Neural crest cell (in vitro differentiated cells): Measurements from ENCODE around the gene ST3GAL3. TPM values are rescaled to one million over a fixed set of nuclear protein-coding genes. Genes with fewer than 3 reads are reported as not detected.

ENCODE experiments used
- DNase-seq: peaks from one replicate; pipeline ENCODE4 v3.0.0; 2021; ENCODE audit warnings: low read depth, mixed read lengths, low spot score
- H3K27ac Mint-ChIP-seq: one replicate; pipeline ENCODE4 v1.8.0; 2021; ENCODE audit warnings: mild to moderate bottlenecking, mixed read lengths; ENCODE audit not compliant: unreplicated experiment
- H3K27me3 Mint-ChIP-seq: 2 replicates; pipeline ENCODE4 v1.8.0; 2021; ENCODE audit warnings: low read depth, mild to moderate bottlenecking, mixed read lengths
- H3K36me3 Mint-ChIP-seq: 2 replicates; pipeline ENCODE4 v1.8.0; 2021; ENCODE audit warnings: low read depth, mild to moderate bottlenecking, mixed read lengths
- H3K4me1 Mint-ChIP-seq: 2 replicates; pipeline ENCODE4 v1.8.0; 2021; ENCODE audit warnings: mixed read lengths
- H3K4me3 Mint-ChIP-seq: one replicate; pipeline ENCODE4 v1.8.0; 2021; ENCODE audit warnings: mild to moderate bottlenecking, mixed read lengths
- H3K9me3 Mint-ChIP-seq: 2 replicates; pipeline ENCODE4 v1.8.0; 2021; ENCODE audit warnings: mixed read lengths
- CTCF ChIP-seq: fragments of 200-600 bp; sonication (generic); conservative IDR thresholded peaks from 2 replicates; pipeline ENCODE4 v1.5.0; 2021; ENCODE audit warnings: antibody characterized with exemption, mild to moderate bottlenecking
- total RNA-seq: library from RNA; stranded (reverse); gene quantifications from 2 replicates; pipeline ENCODE4 v1.2.1, GENCODE V29; 2021

Gene ST3GAL3
- total RNA-seq, 1 donor from 2014 or later: 37.4 TPM

DNA sequence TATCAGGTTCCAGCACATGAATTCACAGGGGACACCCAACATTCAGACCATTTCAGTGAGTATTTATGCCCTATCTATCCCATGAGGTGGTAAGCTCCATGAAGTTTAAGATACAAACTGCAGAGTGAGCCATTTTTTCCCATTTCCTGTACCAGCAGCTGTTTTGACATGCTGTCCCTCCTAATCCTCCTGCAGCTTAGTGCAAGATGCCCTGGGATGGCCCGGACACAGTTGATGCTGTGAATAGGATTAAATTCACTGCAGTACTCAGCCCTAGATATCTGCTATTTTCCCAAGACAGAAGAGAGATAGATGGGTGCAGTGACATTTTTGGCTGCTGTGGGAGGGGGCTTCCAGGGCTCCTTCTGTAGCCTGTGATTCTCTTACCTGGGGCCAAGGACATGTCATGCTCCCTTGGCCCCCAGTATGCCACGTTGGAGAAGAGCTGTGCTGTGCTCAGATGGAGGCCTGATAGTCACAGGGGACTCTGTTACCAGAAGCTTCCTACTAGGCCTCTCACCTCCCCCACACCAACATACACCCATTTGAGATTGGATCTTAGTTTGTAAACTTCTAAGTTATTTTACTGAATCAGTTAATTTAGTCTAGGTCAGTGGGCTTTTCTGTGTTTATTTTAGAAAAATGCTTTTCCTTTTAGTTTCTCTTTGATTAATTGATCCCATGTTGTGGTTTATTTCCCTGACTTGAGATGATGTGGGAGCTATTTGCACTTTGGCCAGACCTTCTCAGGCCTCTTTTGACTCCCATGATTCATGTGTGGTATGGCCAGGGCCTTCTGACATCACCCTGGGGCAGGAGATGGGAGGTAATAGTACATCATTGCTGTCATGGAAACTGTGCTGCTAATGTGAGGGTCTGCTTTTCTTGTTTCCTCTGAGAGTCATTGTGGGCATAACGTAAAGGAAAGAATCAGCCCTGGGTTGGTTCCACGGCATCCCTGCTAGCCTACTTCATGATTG lies 92.6 kb downstream of the ST3GAL3 start:
- H3K4me1 Mint-ChIP-seq: no peaks in the 10 kb centered on the region
- H3K27me3 Mint-ChIP-seq: no peaks in the 10 kb centered on the region

GRCh38 chr1:43800771-43801170 lies 93.4 kb downstream of the ST3GAL3 start:
- no peak for DNase-seq
- Mint-ChIP-seq H3K27ac (no peak overlapping the region), H3K27me3 (no peaks in the 10 kb centered on the region), H3K36me3 (peaks cover 11% of the 10 kb centered on the region), H3K4me1 (no peaks in the 10 kb centered on the region), H3K4me3 (no peak overlapping the region), H3K9me3 (no peaks in the 10 kb centered on the region)
- no peak for TF ChIP-seq CTCF

More for the DNA sequence above, 92.6 kb downstream of the ST3GAL3 start:
- peaks cover 11% of the 10 kb centered on the region for H3K36me3 Mint-ChIP-seq
- no peaks in the 10 kb centered on the region for H3K9me3 Mint-ChIP-seq
- H3K27ac Mint-ChIP-seq: peak overlapping the region; percentile 59
- DNase-seq: no peak
- no peak overlapping the region for H3K4me3 Mint-ChIP-seq
- no peak for TF ChIP-seq CTCF

GRCh38 chr1:43801203-43801602 lies 93.9 kb downstream of the ST3GAL3 start:
- no peaks in the 10 kb centered on the region for H3K27me3 Mint-ChIP-seq
- H3K27ac Mint-ChIP-seq: no peak overlapping the region
- no peak for DNase-seq
- no peak for TF ChIP-seq CTCF
- H3K9me3 Mint-ChIP-seq: no peaks in the 10 kb centered on the region
- no peaks in the 10 kb centered on the region for H3K4me1 Mint-ChIP-seq
- H3K36me3 Mint-ChIP-seq: peaks cover 11% of the 10 kb centered on the region
- H3K4me3 Mint-ChIP-seq: no peak overlapping the region

DNA sequence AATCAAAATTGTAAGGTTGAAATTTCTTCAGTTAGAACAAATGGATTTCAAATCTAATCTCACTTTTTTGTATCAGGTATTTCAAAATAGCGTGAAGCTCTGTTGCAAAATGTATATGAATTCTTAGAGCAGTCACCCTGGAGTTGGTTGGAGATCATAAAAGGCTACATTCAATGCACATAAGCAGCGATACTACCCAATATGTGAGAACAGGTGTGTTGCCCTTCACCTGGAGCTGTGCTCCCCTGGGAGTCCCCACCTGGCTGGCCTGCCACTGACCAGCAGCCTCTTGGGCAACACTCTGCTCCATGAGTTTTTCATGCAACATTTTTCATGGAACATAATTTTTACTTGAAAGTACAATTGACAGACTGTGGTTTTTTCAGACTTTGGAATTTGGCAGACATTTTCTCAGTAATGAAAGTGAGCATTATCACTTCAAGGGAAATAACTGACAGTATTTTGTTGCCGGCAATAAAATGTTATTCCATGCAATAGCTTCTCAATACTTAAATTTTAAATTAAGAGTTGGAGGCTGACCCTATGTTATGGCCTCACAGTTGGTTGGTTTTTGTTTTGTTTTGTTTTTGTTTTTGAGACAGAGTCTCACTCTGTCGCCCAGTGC lies 95.1 kb downstream of the ST3GAL3 start:
- peaks cover 11% of the 10 kb centered on the region for H3K36me3 Mint-ChIP-seq
- no peak overlapping the region for H3K4me3 Mint-ChIP-seq
- TF ChIP-seq CTCF: no peak
- no peaks in the 10 kb centered on the region for H3K4me1 Mint-ChIP-seq
- no peaks in the 10 kb centered on the region for H3K27me3 Mint-ChIP-seq
- no peak for DNase-seq
- H3K27ac Mint-ChIP-seq: no peak overlapping the region
- H3K9me3 Mint-ChIP-seq: peaks cover 2% of the 10 kb centered on the region

DNA sequence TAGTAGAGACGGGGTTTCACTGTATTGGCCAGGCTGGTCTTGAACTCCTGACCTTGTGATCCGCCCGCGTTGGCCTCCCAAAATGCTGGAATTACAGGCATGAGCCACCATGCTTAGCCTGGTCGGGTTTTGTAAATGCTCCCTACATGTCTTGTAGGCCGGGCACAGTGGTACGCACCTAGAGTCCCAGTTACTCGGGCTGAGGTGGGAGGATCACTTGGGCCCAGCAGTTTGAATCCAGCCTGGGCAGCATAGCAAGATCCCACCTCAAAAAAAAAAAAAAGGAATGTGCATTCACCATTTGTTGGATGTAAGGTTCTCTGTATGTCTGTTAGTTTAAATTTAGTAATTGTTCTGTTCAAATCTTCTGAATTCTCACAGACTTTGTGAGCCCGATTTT lies 95.8 kb downstream of the ST3GAL3 start:
- peaks cover 5% of the 10 kb centered on the region for H3K9me3 Mint-ChIP-seq
- TF ChIP-seq CTCF: no peak
- H3K27ac Mint-ChIP-seq: no peak overlapping the region
- peaks cover 14% of the 10 kb centered on the region for H3K36me3 Mint-ChIP-seq
- DNase-seq: no peak
- H3K27me3 Mint-ChIP-seq: no peaks in the 10 kb centered on the region
- no peaks in the 10 kb centered on the region for H3K4me1 Mint-ChIP-seq
- H3K4me3 Mint-ChIP-seq: no peak overlapping the region
